ENCODE data around the gene FAM53B.

DNA sequence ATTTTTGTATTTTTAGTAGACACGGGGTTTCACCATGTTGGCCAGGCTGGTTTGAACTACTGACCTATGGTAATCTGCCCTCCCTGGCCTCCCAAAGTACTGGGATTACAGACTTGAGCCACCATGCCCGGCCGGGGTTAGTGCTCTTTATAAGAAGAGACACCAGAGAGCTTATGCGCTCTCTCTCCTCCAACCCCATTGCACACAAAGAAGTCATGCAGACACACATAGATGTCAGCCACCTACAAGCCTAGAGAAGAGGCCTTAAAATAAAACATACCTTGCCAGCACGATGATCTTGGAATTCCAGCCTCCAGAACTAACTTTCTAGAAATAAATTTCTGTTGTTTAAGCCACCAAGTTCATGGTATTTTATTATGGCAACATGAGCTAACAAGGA, 10.0 kb upstream of the FAM53B start:
- TF ChIP-seq ZNF629 (tag by site-specific recombination; IDR thresholded peaks at IDR 0.05) (no peak), MYNN (tag by site-specific recombination; IDR thresholded peaks at IDR 0.05; ENCODE audit: borderline replicate concordance) (no peak), ZFHX2 (tag by site-specific recombination; conservative IDR thresholded peaks at IDR 0.05) (no peak), ZNF146 (tag by site-specific recombination; IDR thresholded peaks at IDR 0.05) (no peak), ZSCAN16 (tag by site-specific recombination; IDR thresholded peaks at IDR 0.05) (no peak), KLF7 (tag by site-specific recombination; IDR thresholded peaks at IDR 0.05; ENCODE audit: borderline replicate concordance) (no peak), ZNF530 (tag by site-specific recombination; IDR thresholded peaks at IDR 0.05; ENCODE audit: low read depth) (no peak), SP2 (tag by site-specific recombination; IDR thresholded peaks at IDR 0.05) (no peak), ZNF548 (tag by site-specific recombination; IDR thresholded peaks at IDR 0.05) (no peak), KLF16 (tag by site-specific recombination; IDR thresholded peaks at IDR 0.05) (no peak), ZNF670 (tag by site-specific recombination; IDR thresholded peaks at IDR 0.05; ENCODE audit: low read depth) (no peak), ZNF10 (tag by site-specific recombination; IDR thresholded peaks at IDR 0.05) (no peak)
- TF ChIP-seq, protein P1, sequence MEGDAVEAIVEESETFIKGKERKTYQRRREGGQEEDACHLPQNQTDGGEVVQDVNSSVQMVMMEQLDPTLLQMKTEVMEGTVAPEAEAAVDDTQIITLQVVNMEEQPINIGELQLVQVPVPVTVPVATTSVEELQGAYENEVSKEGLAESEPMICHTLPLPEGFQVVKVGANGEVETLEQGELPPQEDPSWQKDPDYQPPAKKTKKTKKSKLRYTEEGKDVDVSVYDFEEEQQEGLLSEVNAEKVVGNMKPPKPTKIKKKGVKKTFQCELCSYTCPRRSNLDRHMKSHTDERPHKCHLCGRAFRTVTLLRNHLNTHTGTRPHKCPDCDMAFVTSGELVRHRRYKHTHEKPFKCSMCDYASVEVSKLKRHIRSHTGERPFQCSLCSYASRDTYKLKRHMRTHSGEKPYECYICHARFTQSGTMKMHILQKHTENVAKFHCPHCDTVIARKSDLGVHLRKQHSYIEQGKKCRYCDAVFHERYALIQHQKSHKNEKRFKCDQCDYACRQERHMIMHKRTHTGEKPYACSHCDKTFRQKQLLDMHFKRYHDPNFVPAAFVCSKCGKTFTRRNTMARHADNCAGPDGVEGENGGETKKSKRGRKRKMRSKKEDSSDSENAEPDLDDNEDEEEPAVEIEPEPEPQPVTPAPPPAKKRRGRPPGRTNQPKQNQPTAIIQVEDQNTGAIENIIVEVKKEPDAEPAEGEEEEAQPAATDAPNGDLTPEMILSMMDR (tag by site-specific recombination; IDR thresholded peaks at IDR 0.05): no peak
